Measurements from ENCODE around the gene RAB22A.

The RAB22A gene

DNA sequence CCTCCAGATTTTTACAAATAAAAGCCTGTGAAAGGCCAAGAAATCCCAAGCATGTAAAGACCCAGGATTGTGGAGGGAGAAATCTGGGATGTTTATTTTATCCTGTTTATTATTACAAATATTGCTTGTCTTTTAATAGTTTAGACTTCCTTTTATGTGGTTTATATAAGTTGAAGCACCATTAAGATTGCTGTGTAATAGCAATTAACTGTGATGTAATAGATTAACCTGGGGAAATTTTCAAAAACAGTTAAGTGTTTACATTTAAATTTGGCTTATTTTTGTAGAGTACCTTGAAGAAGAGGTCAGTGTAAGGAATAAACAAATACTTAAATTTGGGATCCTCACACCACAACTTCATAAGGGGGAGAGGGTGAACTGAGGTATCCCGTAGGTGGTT lies 106.5 kb downstream of the RAB22A start:
- TF ChIP-seq, protein P1, sequence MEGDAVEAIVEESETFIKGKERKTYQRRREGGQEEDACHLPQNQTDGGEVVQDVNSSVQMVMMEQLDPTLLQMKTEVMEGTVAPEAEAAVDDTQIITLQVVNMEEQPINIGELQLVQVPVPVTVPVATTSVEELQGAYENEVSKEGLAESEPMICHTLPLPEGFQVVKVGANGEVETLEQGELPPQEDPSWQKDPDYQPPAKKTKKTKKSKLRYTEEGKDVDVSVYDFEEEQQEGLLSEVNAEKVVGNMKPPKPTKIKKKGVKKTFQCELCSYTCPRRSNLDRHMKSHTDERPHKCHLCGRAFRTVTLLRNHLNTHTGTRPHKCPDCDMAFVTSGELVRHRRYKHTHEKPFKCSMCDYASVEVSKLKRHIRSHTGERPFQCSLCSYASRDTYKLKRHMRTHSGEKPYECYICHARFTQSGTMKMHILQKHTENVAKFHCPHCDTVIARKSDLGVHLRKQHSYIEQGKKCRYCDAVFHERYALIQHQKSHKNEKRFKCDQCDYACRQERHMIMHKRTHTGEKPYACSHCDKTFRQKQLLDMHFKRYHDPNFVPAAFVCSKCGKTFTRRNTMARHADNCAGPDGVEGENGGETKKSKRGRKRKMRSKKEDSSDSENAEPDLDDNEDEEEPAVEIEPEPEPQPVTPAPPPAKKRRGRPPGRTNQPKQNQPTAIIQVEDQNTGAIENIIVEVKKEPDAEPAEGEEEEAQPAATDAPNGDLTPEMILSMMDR (IDR thresholded peaks at IDR 0.05; ENCODE audit: low read depth, low read length, missing control alignments) = no peak

DNA sequence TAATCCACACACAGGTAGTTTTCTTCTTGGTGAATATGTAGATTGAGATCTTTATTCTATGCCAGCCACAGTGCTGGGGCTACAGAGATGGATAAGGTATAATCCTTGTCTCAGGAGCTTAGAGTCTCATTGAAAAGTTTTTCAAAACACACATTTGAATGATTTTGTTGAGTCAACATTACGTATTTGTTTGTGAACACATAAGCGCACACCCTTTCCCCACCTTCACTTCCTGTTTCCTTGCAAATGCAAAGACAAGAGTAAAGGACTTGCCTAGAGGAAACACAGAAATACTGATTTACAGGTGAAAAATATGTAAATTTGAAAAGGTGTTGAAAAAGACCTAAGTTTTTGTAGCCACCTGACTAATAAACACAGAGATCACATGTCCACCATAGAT lies 107.3 kb downstream of the RAB22A start:
- DNase-seq (ENCODE audit: low read depth) = no peak
- TF ChIP-seq, protein P1 (IDR thresholded peaks at IDR 0.05; ENCODE audit: low read depth, low read length, missing control alignments) = no peak
- no peak overlapping the region for H3K4me3 ChIP-seq (ENCODE audit: low read depth, low read length)

More for the DNA sequence above, 106.5 kb downstream of the RAB22A start:
- H3K4me3 ChIP-seq (ENCODE audit: low read depth, low read length) = no peak overlapping the region
- DNase-seq (ENCODE audit: low read depth) = no peak

Data from GM12864 (cell line).